Esophagus mucosa (tissue), 1 donor: ENCODE measurements around the gene NIPBL. TPM values are rescaled to one million over a fixed set of nuclear protein-coding genes. Genes with fewer than 3 reads are reported as not detected.
"Not testable (repeated sequence)": the region's sequence is repeated elsewhere in the genome, so short reads cannot be mapped to it uniquely, and the experiment has no call there.

Experiments
- ATAC-seq: fragments of 200-7000 bp; cut with Tn5 transposase; one replicate; pipeline ENCODE4 v1.9.1; 2020
- total RNA-seq: library from RNA; stranded (reverse); gene quantifications from one replicate; pipeline ENCODE4 v1.2.4, GENCODE V29; 2023
- donor health status: DM: yes; HTN: yes; CAD: no.

NIPBL gene, protein sequence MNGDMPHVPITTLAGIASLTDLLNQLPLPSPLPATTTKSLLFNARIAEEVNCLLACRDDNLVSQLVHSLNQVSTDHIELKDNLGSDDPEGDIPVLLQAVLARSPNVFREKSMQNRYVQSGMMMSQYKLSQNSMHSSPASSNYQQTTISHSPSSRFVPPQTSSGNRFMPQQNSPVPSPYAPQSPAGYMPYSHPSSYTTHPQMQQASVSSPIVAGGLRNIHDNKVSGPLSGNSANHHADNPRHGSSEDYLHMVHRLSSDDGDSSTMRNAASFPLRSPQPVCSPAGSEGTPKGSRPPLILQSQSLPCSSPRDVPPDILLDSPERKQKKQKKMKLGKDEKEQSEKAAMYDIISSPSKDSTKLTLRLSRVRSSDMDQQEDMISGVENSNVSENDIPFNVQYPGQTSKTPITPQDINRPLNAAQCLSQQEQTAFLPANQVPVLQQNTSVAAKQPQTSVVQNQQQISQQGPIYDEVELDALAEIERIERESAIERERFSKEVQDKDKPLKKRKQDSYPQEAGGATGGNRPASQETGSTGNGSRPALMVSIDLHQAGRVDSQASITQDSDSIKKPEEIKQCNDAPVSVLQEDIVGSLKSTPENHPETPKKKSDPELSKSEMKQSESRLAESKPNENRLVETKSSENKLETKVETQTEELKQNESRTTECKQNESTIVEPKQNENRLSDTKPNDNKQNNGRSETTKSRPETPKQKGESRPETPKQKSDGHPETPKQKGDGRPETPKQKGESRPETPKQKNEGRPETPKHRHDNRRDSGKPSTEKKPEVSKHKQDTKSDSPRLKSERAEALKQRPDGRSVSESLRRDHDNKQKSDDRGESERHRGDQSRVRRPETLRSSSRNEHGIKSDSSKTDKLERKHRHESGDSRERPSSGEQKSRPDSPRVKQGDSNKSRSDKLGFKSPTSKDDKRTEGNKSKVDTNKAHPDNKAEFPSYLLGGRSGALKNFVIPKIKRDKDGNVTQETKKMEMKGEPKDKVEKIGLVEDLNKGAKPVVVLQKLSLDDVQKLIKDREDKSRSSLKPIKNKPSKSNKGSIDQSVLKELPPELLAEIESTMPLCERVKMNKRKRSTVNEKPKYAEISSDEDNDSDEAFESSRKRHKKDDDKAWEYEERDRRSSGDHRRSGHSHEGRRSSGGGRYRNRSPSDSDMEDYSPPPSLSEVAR (N-terminal part only)
- 36.1 TPM for total RNA-seq

DNA sequence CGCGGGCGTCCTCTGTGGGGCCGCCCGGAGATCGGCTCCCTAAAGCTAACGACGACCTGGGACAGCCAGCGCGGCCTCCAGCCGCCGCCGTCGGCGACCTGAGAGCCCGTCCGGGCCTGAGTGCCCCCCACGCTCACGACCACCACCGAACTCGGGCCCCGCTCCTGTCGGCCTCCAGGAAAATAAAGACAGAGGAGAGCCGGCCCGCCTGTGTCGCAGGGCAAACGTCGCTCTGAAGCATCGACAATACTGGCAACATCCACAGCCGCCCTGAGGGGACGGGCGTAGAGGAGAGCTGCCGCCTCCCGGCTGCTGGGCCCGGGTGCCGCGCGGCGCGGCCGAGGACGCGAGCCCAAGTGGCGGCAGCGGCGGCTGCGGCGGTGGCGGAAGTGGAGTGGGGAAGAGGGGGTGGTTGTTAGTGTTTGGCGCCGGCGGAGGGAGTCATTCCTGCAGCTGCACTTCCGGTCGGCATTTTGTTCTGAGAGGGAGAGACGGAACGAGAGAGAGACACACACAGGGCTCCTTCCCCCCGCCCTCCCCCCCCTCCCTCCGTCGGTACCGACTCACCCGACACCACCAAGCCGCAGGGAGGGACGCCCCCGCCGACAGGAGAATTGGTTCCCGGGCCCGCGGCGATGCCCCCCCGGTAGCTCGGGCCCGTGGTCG lies at the start of gene NIPBL:
TSS of gene NIPBL (plus strand) at position 471 of the 666 bp plus-strand sequence. CDS start 76,928 bp downstream, outside the sequence.
- ATAC-seq = peak; percentile 90

DNA sequence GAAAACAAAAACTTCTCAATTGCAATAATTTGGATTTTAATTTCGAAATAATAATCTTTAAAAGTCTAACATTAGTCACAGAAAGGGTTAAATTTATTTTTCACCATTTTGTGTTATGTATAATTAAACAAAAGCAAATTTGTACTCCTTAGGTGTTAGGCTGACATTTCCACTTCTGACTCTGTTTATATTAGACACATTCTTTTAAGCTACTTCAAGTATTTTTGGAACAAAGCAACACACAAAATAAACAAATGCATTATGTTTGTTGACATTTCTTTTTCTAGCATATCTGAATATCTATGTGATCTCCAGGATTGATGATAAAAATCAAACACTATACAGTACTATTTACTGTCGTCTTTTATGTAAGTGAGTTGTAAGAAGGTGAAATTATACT lies 44.3 kb upstream of the NIPBL start:
- ATAC-seq = no peak

DNA sequence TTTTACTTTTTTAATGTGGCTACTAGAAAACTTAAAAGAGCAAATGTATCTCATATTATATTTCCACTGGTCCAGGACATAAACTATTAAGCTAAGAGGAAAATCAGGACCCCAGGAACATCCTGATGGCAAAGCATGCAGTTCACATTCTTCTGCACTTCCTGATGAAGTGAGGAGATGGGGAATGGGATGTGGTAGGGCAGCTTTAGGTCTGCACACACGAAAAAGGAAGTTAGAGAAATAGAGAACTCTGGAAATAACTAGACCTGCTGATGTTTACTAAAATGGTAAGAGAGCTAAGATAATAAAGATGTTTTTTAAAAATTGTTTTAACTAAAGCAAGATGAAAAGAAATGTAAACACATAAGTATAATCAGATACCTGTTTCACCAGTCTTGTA lies 39.7 kb upstream of the NIPBL start:
- no peak for ATAC-seq

DNA sequence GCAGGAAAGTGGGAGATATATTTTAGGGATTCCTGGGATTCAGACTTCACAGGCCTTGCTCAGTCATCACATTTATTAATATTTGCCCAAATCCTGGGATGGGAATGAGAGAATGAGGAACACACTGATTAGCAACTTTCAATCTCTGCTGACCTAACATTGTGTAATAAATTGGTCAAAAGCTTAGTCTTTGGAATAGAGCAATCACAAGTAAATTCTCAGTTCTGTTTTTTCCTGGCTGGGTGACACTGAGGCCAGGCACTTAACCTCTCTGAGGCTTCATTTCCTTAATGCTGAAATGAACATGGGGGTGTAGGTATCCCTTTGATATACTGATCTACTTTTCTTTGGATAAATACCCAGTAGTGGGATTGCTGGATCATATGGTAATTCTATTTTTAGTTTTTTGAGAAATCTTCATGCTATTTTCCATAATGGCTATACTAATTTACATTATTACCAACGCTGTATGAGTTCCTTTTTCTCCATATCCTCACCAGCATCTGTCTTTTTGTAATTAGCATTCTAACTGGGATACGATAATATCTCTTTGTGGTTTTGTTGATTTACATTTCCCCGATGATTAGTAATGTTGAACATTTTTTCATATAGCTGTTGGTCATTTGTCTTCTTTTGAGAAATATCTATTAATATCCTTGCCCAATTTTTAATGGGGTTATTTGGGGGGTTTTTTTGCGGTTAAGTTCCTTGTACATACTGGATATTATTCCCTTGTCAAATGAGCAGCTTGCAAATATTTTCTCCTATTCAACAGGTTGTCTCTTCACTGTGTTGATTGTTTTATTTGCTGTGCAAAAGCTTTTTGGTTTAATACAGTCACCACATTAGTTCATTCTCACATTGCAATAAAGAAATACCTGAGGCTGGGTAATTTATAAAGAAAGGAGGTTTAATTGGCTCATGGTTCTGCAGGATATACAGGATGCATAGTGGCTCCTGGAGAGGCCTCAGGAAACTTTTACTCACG lies 36.8 kb upstream of the NIPBL start:
- no peak for ATAC-seq

DNA sequence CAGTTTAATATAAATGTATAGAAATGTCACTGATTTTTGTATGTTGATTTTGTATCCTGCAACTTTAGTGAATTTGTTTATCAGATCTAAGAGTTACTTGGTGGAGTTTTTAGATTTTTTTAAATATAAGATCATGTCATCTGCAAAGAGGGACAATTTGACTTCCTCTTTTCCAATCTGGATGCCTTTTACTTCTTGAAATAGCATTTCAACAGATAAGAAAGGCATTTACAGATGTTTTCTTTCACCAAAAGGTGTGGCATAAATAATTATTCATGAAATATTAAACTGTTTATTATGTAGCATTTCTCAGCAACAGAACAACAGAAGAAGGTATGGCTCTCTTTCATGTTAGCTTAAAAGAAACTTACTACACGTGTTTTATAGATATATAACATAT lies 34.9 kb upstream of the NIPBL start:
- no peak for ATAC-seq

DNA sequence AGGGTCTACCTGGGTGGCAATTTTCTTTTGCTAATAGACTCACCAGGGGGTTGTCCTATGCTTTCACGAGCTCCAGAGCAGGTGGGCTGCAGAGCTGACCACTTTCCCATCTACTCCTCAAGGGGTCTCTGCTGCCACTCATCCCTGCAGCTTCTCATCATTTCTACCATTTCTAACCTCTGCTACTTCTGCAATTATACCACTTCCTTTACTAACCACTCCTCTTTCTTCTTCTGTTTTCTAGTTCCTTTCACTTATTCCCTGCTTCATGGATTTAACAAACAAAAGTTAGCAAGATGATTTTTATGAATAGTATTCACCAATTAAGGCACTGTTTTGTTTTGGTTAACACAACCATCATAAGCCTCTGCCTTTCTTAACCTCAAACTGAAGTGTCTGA lies 34.5 kb upstream of the NIPBL start:
- ATAC-seq = no peak

DNA sequence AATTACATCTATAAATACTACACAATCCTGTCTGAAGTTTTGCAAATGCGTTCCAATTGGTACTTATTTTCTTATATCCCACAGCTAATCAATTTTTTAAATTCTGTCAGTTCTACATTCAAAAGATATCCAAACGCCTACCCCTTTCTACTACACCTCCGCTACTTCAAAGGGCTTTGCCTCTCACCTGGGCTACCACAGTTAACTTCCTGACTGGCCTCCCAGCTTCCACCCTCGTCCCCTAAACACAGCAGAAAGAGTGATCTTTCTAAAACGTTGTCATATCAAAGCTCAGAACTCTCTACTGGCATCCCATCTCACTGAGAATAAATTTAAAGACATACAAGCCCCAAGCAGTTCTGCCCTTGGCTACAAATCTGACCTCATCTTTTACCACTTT lies 32.3 kb upstream of the NIPBL start:
- no peak for ATAC-seq

DNA sequence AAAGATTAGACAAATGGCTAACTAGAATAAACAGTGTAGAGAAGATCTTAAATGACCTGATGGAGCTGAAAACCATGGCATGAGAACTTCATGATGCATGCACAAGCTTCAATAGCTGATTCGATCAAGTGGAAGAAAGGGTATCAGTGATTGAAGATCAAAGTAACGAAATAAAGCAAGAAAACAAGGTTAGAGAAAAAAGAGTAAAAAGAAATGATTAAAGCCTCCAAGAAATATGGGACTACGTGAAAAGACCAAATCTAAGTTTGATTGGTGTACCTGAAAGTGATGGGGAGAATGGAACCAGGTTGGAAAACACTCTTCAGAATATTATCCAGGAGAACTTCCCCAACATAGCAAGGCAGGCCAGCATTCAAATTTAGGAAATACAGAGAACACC lies 28.0 kb upstream of the NIPBL start:
- not testable (repeated sequence) for ATAC-seq

DNA sequence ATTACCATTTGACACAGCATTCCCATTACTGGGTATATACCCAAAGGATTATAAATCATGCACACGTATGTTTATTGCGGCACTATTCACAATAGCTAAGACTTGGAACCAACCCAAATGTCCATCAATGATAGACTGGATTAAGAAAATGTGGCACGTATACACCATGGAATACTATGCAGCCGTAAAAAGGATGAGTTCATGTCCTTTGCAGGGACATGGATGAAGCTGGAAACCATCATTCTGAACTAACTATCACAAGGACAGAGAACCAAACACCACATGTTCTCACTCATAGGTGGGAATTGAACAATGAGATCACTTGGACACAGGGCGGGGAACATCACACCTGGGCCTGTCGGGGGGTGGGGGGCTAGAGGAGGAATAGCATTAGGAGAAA lies 23.7 kb upstream of the NIPBL start:
- ATAC-seq = not testable (repeated sequence)

DNA sequence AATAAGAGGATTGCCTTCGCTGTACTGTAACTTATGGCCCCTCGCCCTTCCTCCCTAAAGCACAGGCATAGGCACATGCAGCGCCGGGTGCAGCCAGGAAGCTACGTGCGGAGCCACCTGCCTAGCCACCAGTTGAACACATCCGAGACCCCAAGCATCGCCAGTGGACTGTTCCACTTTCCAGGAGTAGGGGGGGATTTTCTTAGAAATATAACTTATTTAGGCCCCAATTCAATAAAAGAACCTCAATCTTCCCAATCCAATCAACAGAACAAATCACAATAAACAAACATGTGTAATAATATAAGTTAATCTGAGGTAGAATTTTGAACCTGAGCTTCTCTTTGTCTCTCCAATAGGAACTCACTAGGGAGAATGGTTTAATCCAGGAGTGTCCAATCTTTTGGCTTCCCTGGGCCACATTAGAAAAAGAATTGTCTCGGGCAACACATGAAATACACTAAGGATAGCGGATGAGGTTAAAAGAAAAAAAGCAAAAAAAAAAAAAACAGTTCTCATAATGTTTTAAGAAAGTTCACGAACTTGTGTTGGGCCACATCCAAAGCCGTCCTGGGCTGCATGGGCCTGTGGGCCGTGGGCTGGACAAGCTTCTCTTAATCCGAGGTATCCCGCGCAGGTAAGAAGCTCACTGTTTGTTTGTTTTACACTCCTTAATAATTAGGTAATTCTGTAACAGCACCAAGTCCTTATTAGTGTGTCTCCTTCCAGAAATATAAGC lies 22.0 kb upstream of the NIPBL start:
- no peak for ATAC-seq

DNA sequence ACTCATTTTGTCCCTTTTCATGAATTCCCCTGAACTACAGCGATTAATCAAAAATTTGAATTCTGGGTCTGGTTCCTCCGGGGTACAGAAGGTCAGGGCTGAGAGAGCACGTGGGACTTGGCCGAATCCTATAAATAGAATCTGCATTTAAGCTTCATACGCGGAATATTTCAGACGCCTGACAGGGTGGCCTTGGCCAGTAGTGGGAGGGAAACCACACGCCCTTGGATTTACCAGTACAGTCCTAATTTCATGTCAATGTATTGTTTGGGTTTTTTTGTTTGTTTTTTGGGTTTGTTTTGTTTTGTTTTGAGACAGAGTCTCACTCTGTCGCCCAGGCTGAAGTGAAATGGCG lies 21.5 kb upstream of the NIPBL start:
- no peak for ATAC-seq

DNA sequence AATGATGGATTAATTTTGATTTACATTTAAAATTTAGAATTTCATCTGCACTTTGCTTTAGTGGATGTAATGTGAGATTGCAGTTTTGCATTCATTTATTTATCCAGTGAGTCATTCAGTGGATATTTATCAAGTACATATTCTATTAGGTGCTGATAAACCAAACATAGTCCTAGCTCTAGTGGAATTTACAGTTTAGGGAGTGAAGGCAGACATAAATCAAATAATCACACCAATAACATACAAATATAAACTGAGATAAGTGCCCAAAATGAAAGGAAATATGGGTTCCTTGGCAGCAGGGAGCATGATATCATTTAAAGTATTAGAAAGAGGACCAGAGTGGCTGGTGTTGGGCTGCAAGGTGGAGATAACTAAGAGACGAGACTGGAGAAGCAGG lies 14.7 kb upstream of the NIPBL start:
- ATAC-seq = no peak

DNA sequence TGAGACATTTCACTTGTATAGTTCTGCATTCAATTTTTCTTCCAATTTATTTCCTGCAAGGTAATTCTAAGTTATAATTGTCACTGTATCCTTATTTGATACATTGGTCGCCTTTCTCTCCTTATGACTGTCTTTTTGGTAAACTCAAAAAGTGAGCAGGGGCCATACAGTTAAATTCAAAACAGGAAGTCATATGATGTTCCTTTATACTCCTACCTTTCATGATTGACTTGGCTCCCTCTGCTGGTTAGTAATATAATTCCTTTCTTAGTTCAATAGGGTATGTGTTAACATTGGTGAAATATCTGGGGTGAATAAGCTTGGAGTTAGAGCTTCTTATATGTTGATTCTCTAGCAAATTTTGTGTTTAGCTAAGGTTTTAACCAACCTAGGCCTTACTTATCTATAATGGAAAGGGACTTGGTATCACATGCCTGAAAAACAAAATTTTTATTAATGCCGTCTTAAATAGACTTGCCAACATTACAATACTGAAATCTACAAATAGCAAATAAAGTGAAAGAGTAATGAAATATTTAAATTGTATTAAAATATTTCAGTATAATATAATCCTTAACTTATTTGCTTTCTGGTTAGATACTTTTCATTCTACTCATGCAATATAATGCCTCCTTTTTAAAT lies 6.0 kb upstream of the NIPBL start:
- ATAC-seq = peak; percentile 82

DNA sequence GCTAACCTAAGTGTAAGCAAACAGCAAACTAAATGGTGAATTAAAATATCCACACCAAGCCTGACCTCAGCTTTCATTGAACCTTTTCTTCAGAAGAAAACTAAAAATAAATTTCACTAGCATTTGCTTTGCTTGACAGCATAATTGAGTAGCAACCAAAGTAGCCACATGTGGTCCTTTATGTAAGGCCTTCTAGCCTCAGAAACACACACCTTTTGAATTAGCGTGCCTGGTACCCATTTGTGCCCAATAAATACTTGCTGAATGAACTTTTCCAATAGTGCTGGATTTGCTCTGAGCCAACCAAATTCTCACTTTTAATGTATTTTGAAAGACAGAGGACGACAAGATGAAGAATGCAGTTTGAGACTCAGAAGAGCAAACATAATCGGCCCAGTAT lies 2.1 kb upstream of the NIPBL start:
- no peak for ATAC-seq

DNA sequence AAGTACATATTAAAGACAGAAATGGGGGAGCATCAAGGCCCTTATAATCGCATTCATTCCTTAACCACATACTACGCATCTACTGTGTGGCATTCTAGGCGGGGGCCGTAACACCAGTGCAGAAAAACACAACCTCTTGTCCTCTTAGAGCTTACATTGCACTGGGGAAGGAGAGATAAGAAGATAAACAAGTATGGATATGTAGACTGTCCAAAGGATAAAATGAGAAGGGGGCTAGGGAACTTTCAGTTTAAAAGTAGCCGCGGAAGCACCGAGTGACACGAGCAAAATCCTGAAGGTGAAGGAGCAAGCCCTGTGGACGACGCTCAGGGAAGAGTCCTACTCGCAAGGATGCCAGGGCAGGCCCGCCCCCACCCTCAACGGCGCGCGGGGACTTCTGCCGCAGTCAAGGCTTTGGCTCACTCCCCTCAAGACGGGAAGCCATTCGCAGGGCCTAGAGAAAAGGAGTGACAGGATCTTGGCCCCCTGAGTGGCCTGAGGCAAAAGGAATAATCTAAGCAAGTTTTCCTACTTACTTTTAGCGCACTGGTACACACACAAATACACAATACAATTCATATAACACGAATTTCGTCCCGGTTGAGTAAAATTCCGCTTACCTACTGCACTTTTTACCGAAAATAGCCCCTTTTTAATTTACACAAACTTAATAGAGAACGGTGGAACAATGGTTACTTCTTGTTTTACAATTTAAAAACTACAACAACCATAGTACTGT lies 1.3 kb upstream of the NIPBL start:
- ATAC-seq = no peak

DNA sequence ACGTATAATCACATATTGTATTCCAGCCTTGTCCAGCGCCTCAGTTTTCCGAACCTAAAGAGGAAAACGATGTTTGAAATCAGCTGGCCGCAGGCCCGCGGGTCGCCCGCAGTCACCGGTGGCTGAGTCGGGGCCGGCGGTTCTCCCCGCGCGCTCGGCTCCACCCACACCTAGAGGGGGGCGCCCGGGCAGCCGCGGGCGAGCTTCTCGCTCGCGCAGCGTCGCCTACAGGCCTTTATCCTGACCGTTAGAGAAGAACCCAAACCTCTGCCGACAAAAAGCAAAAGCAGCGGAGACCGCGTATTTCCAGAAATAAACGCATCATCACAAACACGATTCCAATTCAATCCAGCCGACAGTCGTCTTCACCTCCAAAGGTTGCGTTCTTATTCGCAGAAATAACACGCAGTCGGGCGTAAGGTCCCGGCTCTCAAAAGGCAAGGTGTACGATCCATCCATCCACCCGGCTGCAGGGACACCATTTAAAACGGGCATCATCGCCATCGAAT lies 725 bp upstream of the NIPBL start:
- ATAC-seq = peak; percentile 77

DNA sequence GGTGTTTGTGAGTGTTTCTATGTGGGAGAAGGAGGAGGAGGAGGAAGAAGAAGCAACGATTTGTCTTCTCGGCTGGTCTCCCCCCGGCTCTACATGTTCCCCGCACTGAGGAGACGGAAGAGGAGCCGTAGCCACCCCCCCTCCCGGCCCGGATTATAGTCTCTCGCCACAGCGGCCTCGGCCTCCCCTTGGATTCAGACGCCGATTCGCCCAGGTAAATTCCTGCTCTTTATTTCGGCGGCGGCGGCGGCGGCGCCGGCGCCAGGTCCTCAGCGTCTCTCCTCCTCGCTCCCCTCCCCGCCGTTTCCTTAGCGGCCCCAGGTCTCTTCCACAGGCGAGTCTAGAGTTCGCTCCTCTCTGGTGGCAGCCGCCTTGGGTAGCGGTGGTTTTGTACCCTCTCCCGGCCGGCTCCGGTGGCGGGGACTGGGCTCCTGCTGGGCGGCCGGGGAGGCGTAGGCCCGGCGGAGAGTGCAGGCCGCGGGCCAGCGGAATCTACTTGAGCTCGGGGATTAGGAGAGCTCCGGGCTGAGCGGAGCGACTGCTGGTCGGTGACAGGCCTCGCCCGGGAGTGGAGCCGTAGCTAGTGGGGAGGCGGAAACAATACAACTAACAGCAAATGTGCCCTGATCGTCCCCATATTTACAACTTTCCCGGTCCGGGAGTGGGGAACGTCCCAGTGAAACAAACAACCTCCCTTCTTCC lies 547 bp downstream of the NIPBL start:
- ATAC-seq = peak; percentile 73

DNA sequence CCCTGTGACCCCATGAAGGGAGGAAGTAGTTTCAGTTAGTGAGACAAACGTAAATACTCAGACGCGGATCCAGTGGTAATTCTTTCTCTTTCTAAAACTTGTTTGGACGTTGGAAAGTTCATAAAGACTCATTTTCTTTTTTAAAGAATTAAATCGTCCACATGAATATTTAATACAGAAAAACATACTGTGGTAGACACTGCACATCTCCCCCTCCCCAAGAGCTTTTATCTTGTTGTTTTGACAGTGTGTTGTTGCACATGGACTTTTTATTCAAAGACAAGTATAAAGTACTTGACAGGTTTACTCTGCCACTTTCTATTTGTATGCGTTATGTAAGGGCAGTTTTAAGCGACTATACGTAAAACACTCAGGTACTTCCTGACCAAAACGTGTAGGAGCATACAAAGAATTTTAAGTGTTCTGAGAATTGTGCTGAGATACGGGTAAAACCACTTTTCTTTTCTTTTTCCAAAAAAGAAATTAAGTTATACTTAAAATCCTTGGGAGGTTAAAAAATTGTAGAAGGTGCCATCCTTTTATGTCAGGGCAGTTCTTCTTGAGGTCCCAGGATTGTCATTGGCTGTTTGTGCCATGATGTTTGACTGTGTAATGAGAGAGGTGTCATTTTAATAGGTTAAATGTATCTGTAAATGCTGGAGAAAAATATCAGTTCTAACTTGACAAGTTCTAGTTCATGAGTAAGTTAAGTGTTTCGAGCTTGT lies 1.3 kb downstream of the NIPBL start:
- peak; percentile 25 for ATAC-seq
